Thyroid gland (tissue), 4 donors: ENCODE results near the gene LAMC3. TPM values are rescaled to one million over a fixed set of nuclear protein-coding genes. Genes with fewer than 3 reads are reported as not detected.
A peak's percentile ranks its signal among the peaks of the same experiment; 100 is the strongest.
"Not testable (repeated sequence)": the region's sequence is repeated elsewhere in the genome, so short reads cannot be mapped to it uniquely, and the experiment has no call there.

Experiments
- DNase-seq, 2 donors: peaks; one replicate each; pipeline ENCODE4 v3.0.0-alpha.2; 2019
- H3K27ac ChIP-seq, 3 donors: fragments of 200-600 bp; sonication (generic); 1 replicate in 2 of 3; 2 replicates in 1 of 3; pipeline ENCODE4 v1.5.1; 2016 to 2019; ENCODE audit warnings: mild to moderate bottlenecking in 1 of 3, moderate library complexity in 1 of 3
- H3K27me3 ChIP-seq: fragments of 200-600 bp; sonication (generic); one replicate; pipeline ENCODE4 v1.5.1; 2019
- H3K36me3 ChIP-seq, 2 donors: fragments of 200-600 bp; sonication (generic); one replicate each; pipeline ENCODE4 v1.5.1; 2016 to 2019
- H3K4me1 ChIP-seq, 2 donors: fragments of 200-600 bp; sonication (generic); one replicate each; pipeline ENCODE4 v1.5.1; 2017 to 2019
- H3K4me3 ChIP-seq, 3 donors: fragments of 200-600 bp; sonication (generic); replicated peaks in 1 of 3; 1 replicate in 2 of 3; 2 replicates in 1 of 3; pipeline ENCODE4 v1.5.1; 2016; ENCODE audit warnings: mild to moderate bottlenecking in 1 of 3
- H3K9me3 ChIP-seq: fragments of 200-600 bp; sonication (generic); one replicate; pipeline ENCODE4 v1.5.1; 2017
- POLR2A ChIP-seq, 2 donors: fragments of 450-650 bp; IDR thresholded peaks; one replicate each; pipeline ENCODE4 v1.6.1; 2017; ENCODE audit warnings: antibody characterized with exemption in 2 of 2, mild to moderate bottlenecking in 2 of 2, moderate library complexity in 1 of 2
- WGBS, 2 donors: methylation state at CpG; one replicate each; pipeline ENCODE4 v1.1.5; 2017; 5-methylcytosine and 5-hydroxymethylcytosine counted together
- intact Hi-C: fragments of 100-400 bp; cut with DNase I; formaldehyde crosslinking; loops from one replicate; pipeline ENCODE4 v1.15.1; 2023
- total RNA-seq, 4 donors: library from RNA; depleted of rRNA; stranded (reverse); fragments of >200 nt; gene quantifications; one replicate each; pipeline ENCODE4 v1.2.3, GENCODE V29; 2016
- TF ChIP-seq, protein P1 (sequence below), 6 experiments: fragments of 200-600 bp in 3 of 6; fragments of 450-650 bp in 3 of 6; sonication (generic) in 3 of 6; IDR thresholded peaks; one replicate each; pipeline ENCODE4 v1.5.1; 2016 to 2019; ENCODE audit warnings: antibody characterized with exemption in 6 of 6, mild to moderate bottlenecking in 2 of 6, inconsistent platforms in 1 of 6, moderate library complexity in 1 of 6

LAMC3 gene
- total RNA-seq, 4 donors from 2014 or later = 0.81 to 11.1 (median 3.2) TPM

- intact Hi-C loops = no loop called here
- Histone ChIP-seq H3K4me3 (no peak overlapping the region), H3K4me1 (no peaks in the 10 kb centered on the region), H3K27me3 (no peaks in the 10 kb centered on the region), H3K27ac (no peak overlapping the region), H3K9me3 (no peaks in the 10 kb centered on the region), H3K36me3 (no peaks in the 10 kb centered on the region)
- 87 to 95% methylated on average over 3 to 6 of the region's 8 CpGs for WGBS, 2 donors
- no peak for DNase-seq
- TF ChIP-seq POLR2A (IDR thresholded peaks at IDR 0.05) = no peak
- TF ChIP-seq, protein P1, sequence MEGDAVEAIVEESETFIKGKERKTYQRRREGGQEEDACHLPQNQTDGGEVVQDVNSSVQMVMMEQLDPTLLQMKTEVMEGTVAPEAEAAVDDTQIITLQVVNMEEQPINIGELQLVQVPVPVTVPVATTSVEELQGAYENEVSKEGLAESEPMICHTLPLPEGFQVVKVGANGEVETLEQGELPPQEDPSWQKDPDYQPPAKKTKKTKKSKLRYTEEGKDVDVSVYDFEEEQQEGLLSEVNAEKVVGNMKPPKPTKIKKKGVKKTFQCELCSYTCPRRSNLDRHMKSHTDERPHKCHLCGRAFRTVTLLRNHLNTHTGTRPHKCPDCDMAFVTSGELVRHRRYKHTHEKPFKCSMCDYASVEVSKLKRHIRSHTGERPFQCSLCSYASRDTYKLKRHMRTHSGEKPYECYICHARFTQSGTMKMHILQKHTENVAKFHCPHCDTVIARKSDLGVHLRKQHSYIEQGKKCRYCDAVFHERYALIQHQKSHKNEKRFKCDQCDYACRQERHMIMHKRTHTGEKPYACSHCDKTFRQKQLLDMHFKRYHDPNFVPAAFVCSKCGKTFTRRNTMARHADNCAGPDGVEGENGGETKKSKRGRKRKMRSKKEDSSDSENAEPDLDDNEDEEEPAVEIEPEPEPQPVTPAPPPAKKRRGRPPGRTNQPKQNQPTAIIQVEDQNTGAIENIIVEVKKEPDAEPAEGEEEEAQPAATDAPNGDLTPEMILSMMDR (IDR thresholded peaks at IDR 0.05) = no peak
These were observed 105.1 kb downstream of the LAMC3 start for GRCh38 chr9:131114084-131114535.

DNA sequence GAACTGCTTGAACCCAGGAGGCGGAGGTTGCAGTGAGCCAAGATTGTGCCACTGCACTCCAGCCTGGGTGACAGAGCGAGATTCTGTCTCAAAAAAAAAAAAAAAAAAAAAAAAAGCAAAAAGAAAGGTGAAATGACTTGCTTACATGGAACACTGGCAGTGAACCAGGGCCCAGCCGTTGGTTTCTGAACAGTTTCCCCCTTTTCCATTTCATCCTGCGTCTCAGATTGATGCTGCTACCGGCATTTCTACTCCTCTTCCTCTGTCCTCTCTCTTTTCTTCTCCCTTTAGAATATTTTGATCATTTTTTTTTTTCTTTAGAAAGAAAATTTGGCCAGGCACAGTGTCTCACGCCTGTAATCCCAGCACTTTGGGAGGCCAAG lies 106.4 kb downstream of the LAMC3 start:
- DNase-seq, H3K36me3 ChIP-seq, intact Hi-C loops: not testable (repeated sequence)

GRCh38 chr9:131116281-131117120 lies 107.5 kb downstream of the LAMC3 start:
- peak overlapping the region in 1 of 3 donors; percentile 3 for H3K27ac ChIP-seq
- H3K27me3 ChIP-seq = no peaks in the 10 kb centered on the region
- whole genome bisulfite sequencing, 2 donors = 82 to 92% methylated on average over 22 of the region's 22 CpGs
- intact Hi-C loops = no loop called here
- no peak for TF ChIP-seq POLR2A (IDR thresholded peaks at IDR 0.05)
- TF ChIP-seq, protein P1 (IDR thresholded peaks at IDR 0.05) = no peak
- peaks cover 8 to 10% of the 10 kb centered on the region in 2 donors for H3K36me3 ChIP-seq
- H3K4me3 ChIP-seq = no peak overlapping the region
- no peak for DNase-seq
- H3K4me1 ChIP-seq = no peaks in the 10 kb centered on the region
- H3K9me3 ChIP-seq = no peaks in the 10 kb centered on the region

More for the DNA sequence above, 106.4 kb downstream of the LAMC3 start:
- not testable (repeated sequence) for H3K27me3 ChIP-seq, H3K27ac ChIP-seq, H3K9me3 ChIP-seq, H3K4me3 ChIP-seq, H3K4me1 ChIP-seq
- WGBS, 2 donors = 81 to 92% methylated on average over 5 to 6 of the region's 6 CpGs

GRCh38 chr9:131117121-131117761 lies 108.3 kb downstream of the LAMC3 start:
- WGBS, 2 donors = 76 to 87% methylated on average over 8 to 13 of the region's 13 CpGs

DNA sequence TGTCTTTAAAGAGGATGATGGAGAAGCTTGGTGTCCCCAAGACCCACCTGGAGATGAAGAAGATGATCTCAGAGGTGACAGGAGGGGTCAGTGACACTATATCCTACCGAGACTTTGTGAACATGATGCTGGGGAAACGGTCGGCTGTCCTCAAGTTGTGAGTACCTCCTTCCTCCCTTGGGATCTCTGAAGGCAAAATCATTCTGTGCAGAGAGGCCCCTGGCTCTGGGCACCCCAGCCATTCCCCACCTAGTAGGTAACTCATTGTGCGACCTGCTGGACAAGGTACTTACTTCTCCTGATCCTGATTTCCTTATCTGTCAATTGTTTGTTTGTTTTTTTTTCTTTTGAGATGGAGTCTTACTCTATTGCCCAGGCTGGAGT lies 108.8 kb downstream of the LAMC3 start:
- TF ChIP-seq, protein P1 (IDR thresholded peaks at IDR 0.05) = no peak
- no peak for TF ChIP-seq POLR2A (IDR thresholded peaks at IDR 0.05)
- Histone ChIP-seq H3K4me3 (no peak overlapping the region), H3K4me1 (no peaks in the 10 kb centered on the region), H3K36me3 (peaks cover 13 to 17% of the 10 kb centered on the region in 2 donors), H3K9me3 (no peaks in the 10 kb centered on the region), H3K27me3 (no peaks in the 10 kb centered on the region), H3K27ac (peak overlapping the region in 2 of 3 donors; percentile 2 to 41)
- intact Hi-C loops = no loop called here
- 73 to 75% methylated on average over 4 of the region's 4 CpGs for WGBS, 2 donors
- no peak for DNase-seq

More at GRCh38 chr9:131117121-131117761, 108.3 kb downstream of the LAMC3 start:
- H3K4me1 ChIP-seq = no peaks in the 10 kb centered on the region
- no peaks in the 10 kb centered on the region for H3K27me3 ChIP-seq
- DNase-seq = no peak
- peak overlapping the region in 2 of 3 donors; percentile 2 to 41 for H3K27ac ChIP-seq
- intact Hi-C loops = no loop called here
- TF ChIP-seq, protein P1 (IDR thresholded peaks at IDR 0.05) = no peak
- TF ChIP-seq POLR2A (IDR thresholded peaks at IDR 0.05) = no peak
- H3K36me3 ChIP-seq = peaks cover 13 to 17% of the 10 kb centered on the region in 2 donors
- no peaks in the 10 kb centered on the region for H3K9me3 ChIP-seq
- no peak overlapping the region for H3K4me3 ChIP-seq
